Measurements from ENCODE around the gene ZCCHC10.
"Not testable (repeated sequence)": the region's sequence is repeated elsewhere in the genome, so short reads cannot be mapped to it uniquely, and the experiment has no call there.

ZCCHC10 gene

GRCh38 chr5:133041157-133041784, 14.9 kb upstream of the ZCCHC10 start:
- DNase-seq = no peak

- DNase-seq = not testable (repeated sequence)
Measured at GRCh38 chr5:133036677-133037076, 10.3 kb upstream of the ZCCHC10 start.

GRCh38 chr5:133035224-133035623, 8.9 kb upstream of the ZCCHC10 start:
- no peak for DNase-seq

GRCh38 chr5:133034064-133034463, 7.7 kb upstream of the ZCCHC10 start:
- DNase-seq = no peak

- DNase-seq = no peak
Measured at GRCh38 chr5:133032852-133033742, 6.7 kb upstream of the ZCCHC10 start.

- no peak for DNase-seq
Measured at GRCh38 chr5:133030343-133031005, 4.1 kb upstream of the ZCCHC10 start.

GRCh38 chr5:133029416-133029815, 3.1 kb upstream of the ZCCHC10 start:
- DNase-seq = no peak

GRCh38 chr5:133026664-133027153, 360 bp upstream of the ZCCHC10 start:
- no peak for DNase-seq

- not testable (repeated sequence) for DNase-seq
Measured at GRCh38 chr5:133019471-133019870, 6.9 kb downstream of the ZCCHC10 start.

- no peak for DNase-seq
Measured at GRCh38 chr5:133017964-133018363, 8.4 kb downstream of the ZCCHC10 start.

- DNase-seq = no peak
Measured at GRCh38 chr5:133015466-133015865, 10.9 kb downstream of the ZCCHC10 start.

- DNase-seq = not testable (repeated sequence)
Measured at GRCh38 chr5:133008455-133008854, 17.9 kb downstream of the ZCCHC10 start.

GRCh38 chr5:133006653-133007052, 19.7 kb downstream of the ZCCHC10 start:
- no peak for DNase-seq

DNA sequence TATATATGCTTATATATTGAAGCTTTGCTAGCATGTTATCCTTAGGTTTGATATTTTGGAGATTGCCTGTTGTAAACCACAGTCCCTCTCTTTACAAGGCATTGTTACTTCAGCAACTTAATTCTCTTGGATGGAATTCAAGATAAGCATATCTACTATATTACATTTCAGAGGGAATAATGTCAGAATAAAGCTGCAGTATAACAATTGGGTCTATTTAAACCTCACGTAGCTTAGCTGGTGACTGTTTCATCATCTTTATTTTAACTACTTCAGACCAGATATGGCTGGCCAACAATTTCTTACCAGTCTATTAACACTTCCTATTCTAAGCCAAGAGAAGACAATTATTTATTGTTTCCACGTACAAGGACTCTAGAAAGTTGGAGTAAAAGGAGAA, 27.1 kb downstream of the ZCCHC10 start:
- no peak for DNase-seq

- no peak for DNase-seq
Measured at GRCh38 chr5:132998556-132998955, 27.8 kb downstream of the ZCCHC10 start.

DNA sequence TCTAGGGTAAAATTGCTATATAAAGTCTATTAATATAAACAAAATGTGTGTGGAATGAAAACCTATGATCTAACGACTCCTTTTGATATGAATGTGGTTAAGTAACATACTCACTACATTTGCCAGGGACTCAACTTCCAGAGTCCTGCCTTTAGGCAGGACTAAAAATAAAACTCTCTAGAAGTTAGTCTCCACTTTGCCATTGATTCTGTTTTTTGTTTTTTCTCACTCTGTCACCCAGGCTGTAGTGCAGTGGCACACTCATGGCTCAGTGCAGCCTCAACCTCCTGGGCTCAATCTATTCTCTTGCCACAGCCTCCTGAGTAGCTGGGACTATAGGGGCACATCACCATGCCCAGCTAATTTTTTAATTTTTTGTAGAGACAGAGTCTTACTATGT, 30.0 kb downstream of the ZCCHC10 start:
- no peak for DNase-seq

DNA sequence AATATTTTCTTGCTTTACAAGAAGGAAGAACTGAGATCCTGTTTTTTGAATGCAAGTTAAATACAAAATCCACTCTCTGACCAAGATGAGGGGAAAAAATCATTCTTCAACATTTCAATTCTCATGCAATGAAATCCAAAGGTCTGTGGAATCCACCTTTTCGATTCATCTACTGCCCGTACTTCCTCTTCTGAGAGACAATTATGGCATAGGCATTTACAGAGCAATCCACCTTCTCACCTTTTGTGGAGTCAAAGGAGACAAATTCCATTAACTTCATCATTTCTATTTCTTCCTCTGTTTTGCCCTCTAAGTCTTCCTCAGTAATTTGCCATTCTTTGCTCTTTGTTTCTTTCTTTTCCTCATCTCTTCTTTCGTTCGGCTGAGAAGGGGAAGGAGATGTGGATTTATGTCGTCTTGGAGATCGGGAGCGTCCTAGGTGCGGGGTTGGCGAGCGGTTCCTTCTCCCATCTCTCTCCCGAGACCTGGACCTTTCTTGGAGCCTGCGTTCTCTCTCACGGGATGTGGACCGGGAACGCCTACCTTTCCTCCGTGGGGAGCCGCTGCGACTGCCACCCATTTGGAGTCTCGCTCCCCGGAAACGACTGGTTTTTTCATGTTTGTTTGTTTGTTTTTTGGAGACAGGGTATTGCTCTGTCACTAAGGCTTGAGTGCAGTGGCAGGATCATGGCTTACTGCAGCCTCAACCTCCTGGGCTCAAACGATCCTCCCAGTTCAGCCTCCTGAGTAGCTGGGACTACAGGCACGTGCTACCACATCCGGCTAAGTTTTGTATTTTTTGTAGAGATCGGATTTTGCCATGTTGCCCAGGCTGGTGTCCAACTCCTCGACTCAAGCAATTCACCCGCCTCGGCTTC, 38.6 kb downstream of the ZCCHC10 start:
- DNase-seq = no peak

- not testable (repeated sequence) for DNase-seq
Measured at GRCh38 chr5:132982971-132983370, 43.4 kb downstream of the ZCCHC10 start.

DNA sequence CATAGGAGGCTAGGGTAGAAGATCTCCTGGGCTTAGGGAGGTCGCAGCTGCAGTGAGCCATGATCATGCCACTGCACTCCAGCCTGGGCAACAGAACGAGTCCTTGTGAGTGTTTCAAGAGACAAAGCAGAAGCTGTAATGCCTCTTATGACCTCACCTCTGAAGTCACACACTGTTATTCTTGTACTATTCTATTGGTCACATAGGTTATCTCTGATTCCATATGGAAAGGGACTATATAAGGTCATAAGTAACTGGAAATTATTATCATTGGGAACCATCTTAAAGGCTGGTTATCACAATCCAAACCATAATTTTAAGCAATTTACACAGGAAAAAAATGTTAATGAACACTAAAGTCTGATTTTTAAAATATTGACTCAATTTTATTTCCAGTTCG, 45.1 kb downstream of the ZCCHC10 start:
- no peak for DNase-seq

GRCh38 chr5:132979976-132980375, 46.4 kb downstream of the ZCCHC10 start:
- no peak for DNase-seq

GRCh38 chr5:132979367-132979940, 46.9 kb downstream of the ZCCHC10 start:
- DNase-seq = no peak

GRCh38 chr5:132976852-132977251, 49.5 kb downstream of the ZCCHC10 start:
- no peak for DNase-seq

All from femur (tissue), 1 donor.